OCI-LY7 (cell line): ENCODE results near the gene KL. TPM values are rescaled to one million over a fixed set of nuclear protein-coding genes. Genes with fewer than 3 reads are reported as not detected.

Experiments used
- BruUV-seq: library from RNA; stranded (reverse); fragments of 400-500 nt; replicated peaks from 2 replicates; lab custom pipeline; 2021; lab: Mats Ljungman, UMichigan
- CTCF ChIA-PET: fragments of 300-600 bp; sonication (Branson Sonifier 250); formaldehyde crosslinking; loops from one replicate; lab custom pipeline; 2022; ENCODE audit warnings: antibody characterized with exemption; ENCODE audit not compliant: unreplicated experiment; lab: Charles Lee
- POLR2A ChIA-PET: fragments of 300-600 bp; sonication (Branson Sonifier 250); formaldehyde crosslinking; loops from one replicate; lab custom pipeline; 2022; ENCODE audit warnings: antibody characterized with exemption; lab: Charles Lee
- DNase-seq: peaks from one replicate; pipeline ENCODE4 v3.0.0-alpha.2; 2015; ENCODE audit warnings: low spot score
- H2AFZ ChIP-seq: fragments of 200-600 bp; sonication (generic), shearing (Covaris generic); 2 replicates; pipeline ENCODE4 v1.6.1; 2014; ENCODE audit warnings: mild to moderate bottlenecking, antibody characterized with exemption, low read length, moderate library complexity
- H3K27ac ChIP-seq: fragments of 200-600 bp; sonication (generic); 2 replicates; pipeline ENCODE4 v1.5.1; 2014; ENCODE audit warnings: mixed run types, low read depth, mild to moderate bottlenecking, moderate library complexity, low read length, inconsistent platforms; ENCODE audit not compliant: poor library complexity, severe bottlenecking
- H3K36me3 ChIP-seq: fragments of 200-600 bp; sonication (generic); 2 replicates; pipeline ENCODE4 v1.6.1; 2014; ENCODE audit warnings: mild to moderate bottlenecking, antibody characterized with exemption, low read length, moderate library complexity, mixed read lengths; ENCODE audit not compliant: insufficient read depth
- H3K4me1 ChIP-seq: fragments of 200-600 bp; sonication (generic); 2 replicates; pipeline ENCODE4 v1.5.1; 2014; ENCODE audit warnings: mild to moderate bottlenecking, low read length; ENCODE audit not compliant: insufficient read depth, poor library complexity, severe bottlenecking
- H3K4me2 ChIP-seq: fragments of 200-600 bp; sonication (generic); 2 replicates; pipeline ENCODE4 v1.6.1; 2014; ENCODE audit warnings: mild to moderate bottlenecking, low read length
- H3K4me3 ChIP-seq: fragments of 200-600 bp; sonication (generic); 2 replicates; pipeline ENCODE4 v1.5.1; 2014; ENCODE audit warnings: mild to moderate bottlenecking, low read depth, low read length; ENCODE audit not compliant: poor library complexity, severe bottlenecking
- H3K79me2 ChIP-seq: fragments of 200-600 bp; sonication (generic); 2 replicates; pipeline ENCODE4 v1.6.1; 2016; ENCODE audit warnings: low read depth, mild to moderate bottlenecking, low read length, moderate library complexity, mixed read lengths; ENCODE audit not compliant: insufficient read depth
- H3K9me2 ChIP-seq: fragments of 200-600 bp; sonication (generic); 2 replicates; pipeline ENCODE4 v1.6.1; 2016; ENCODE audit warnings: mild to moderate bottlenecking, low read length, mixed read lengths; ENCODE audit not compliant: insufficient read depth
- H3K9me3 ChIP-seq: fragments of 200-600 bp; sonication (generic); 2 replicates; pipeline ENCODE4 v1.6.1; 2014; ENCODE audit warnings: mild to moderate bottlenecking, mixed run types, low read length, mixed read lengths
- H4K20me1 ChIP-seq: fragments of 200-600 bp; sonication (generic); 2 replicates; pipeline ENCODE4 v1.6.1; 2014; ENCODE audit warnings: mild to moderate bottlenecking, antibody characterized with exemption, low read length, moderate library complexity, mixed read lengths; ENCODE audit not compliant: insufficient read depth
- CTCF ChIP-seq: fragments of 200-600 bp; sonication (generic); conservative IDR thresholded peaks from 2 replicates; pipeline ENCODE4 v1.5.1; 2014; ENCODE audit warnings: mild to moderate bottlenecking, antibody characterized with exemption, low read length, moderate library complexity, mixed read lengths
- EZH2phosphoT487 ChIP-seq: fragments of 200-600 bp; sonication (generic); IDR thresholded peaks from 2 replicates; pipeline ENCODE4 v1.6.1; 2018; ENCODE audit warnings: low read depth, borderline replicate concordance, mild to moderate bottlenecking, mixed run types, antibody characterized with exemption, low read length, moderate library complexity, mixed read lengths
- intact Hi-C: fragments of 100-400 bp; cut with micrococcal nuclease; formaldehyde crosslinking; loops from one replicate; pipeline ENCODE4 v1.10.0; 2022; ENCODE audit not compliant: unreplicated experiment
- total RNA-seq, 2 experiments: library from RNA; depleted of rRNA in 1 of 2; stranded (reverse); fragments of >200 nt in 1 of 2; shearing (Covaris generic) in 1 of 2; gene quantifications; 2 replicates each; pipeline ENCODE4 v1.2.3, GENCODE V29; 2014 to 2022

The KL gene
- total RNA-seq, 2 experiments from 2014 or later: not detected

GRCh38 chr13:33032037-33032625, 15.9 kb downstream of the KL start:
- Histone ChIP-seq H3K4me3 (no peak overlapping the region), H3K79me2 (no peaks in the 10 kb centered on the region), H3K9me3 (no peaks in the 10 kb centered on the region), H3K4me2 (no peak overlapping the region), H3K9me2 (no peaks in the 10 kb centered on the region), H3K4me1 (no peaks in the 10 kb centered on the region), H4K20me1 (no peaks in the 10 kb centered on the region), H3K27ac (no peak overlapping the region), H2AFZ (no peak overlapping the region), H3K36me3 (no peaks in the 10 kb centered on the region)
- intact Hi-C loops: no loop called here
- DNase-seq: no peak
- no peak for TF ChIP-seq CTCF
- TF ChIP-seq EZH2phosphoT487: no peak
- ChIA-PET CTCF (no interaction called here), POLR2A (interaction anchor here (0.6 kb wide), 1 partner anchor 817 kb away, joined by 3 read pairs; no protein-coding TSS in a partner anchor)
- no TSS peak for BruUV-seq

- H4K20me1 ChIP-seq: no peaks in the 10 kb centered on the region
- no peaks in the 10 kb centered on the region for H3K9me3 ChIP-seq
- no peak overlapping the region for H3K4me2 ChIP-seq
- POLR2A ChIA-PET: no interaction called here
- intact Hi-C loops: no loop called here
- no peaks in the 10 kb centered on the region for H3K4me1 ChIP-seq
- no peak overlapping the region for H2AFZ ChIP-seq
- H3K27ac ChIP-seq: no peak overlapping the region
- no peak for DNase-seq
- TF ChIP-seq CTCF (no peak), EZH2phosphoT487 (no peak)
- H3K9me2 ChIP-seq: no peaks in the 10 kb centered on the region
- no peak overlapping the region for H3K4me3 ChIP-seq
- CTCF ChIA-PET: no interaction called here
- H3K79me2 ChIP-seq: no peaks in the 10 kb centered on the region
- no TSS peak for BruUV-seq
- H3K36me3 ChIP-seq: no peaks in the 10 kb centered on the region
Observed at GRCh38 chr13:33033051-33033812, 17.0 kb downstream of the KL start.

GRCh38 chr13:33033986-33034385, 17.8 kb downstream of the KL start:
- no TSS peak for BruUV-seq
- POLR2A ChIA-PET: no interaction called here
- Histone ChIP-seq H3K79me2 (no peaks in the 10 kb centered on the region), H3K4me2 (no peak overlapping the region), H3K4me3 (no peak overlapping the region), H3K36me3 (no peaks in the 10 kb centered on the region), H4K20me1 (no peaks in the 10 kb centered on the region), H3K4me1 (no peaks in the 10 kb centered on the region), H2AFZ (no peak overlapping the region), H3K9me2 (no peaks in the 10 kb centered on the region), H3K9me3 (no peaks in the 10 kb centered on the region), H3K27ac (no peak overlapping the region)
- CTCF ChIA-PET: no interaction called here
- no peak for DNase-seq
- TF ChIP-seq CTCF (no peak), EZH2phosphoT487 (no peak)
- intact Hi-C loops: no loop called here
